Measurements from ENCODE around the gene MXD3.

- TF ChIP-seq SIN3A (IDR thresholded peaks at IDR 0.05; ENCODE audit: borderline replicate concordance, insufficient read depth, low read length) (no peak), POLR2AphosphoS5 (IDR thresholded peaks at IDR 0.05; ENCODE audit: low read depth, low read length) (no peak), TAF1 (IDR thresholded peaks at IDR 0.05; ENCODE audit: borderline replicate concordance, insufficient read depth, low read length) (no peak), REST (IDR thresholded peaks at IDR 0.05; ENCODE audit: insufficient read depth in 1 of 2, low read depth in 2 of 2, low read length in 2 of 2) (no peak), FOXP2 (optimal IDR thresholded peaks at IDR 0.05; ENCODE audit: borderline replicate concordance, extremely low read depth, extremely low read length, insufficient read depth) (no peak)
Observed at GRCh38 chr5:177336112-177336511, 24.4 kb upstream of the MXD3 start.

Data from PFSK-1 (cell line).